KMS-11 (cell line): ENCODE measurements around the gene RUNX1.

ENCODE experiments used
- H2AFZ ChIP-seq: fragments of 200-600 bp; sonication (generic); 2 replicates; pipeline ENCODE4 v1.6.1; 2016; ENCODE audit warnings: antibody characterized with exemption, mixed run types, low read depth
- H3K27ac ChIP-seq: fragments of 200-600 bp; sonication (generic); 2 replicates; pipeline ENCODE4 v1.6.1; 2016; ENCODE audit warnings: mild to moderate bottlenecking, mixed run types
- H3K27me3 ChIP-seq: fragments of 200-600 bp; sonication (generic); 2 replicates; pipeline ENCODE4 v1.6.1; 2017; ENCODE audit warnings: mild to moderate bottlenecking, low read depth, mixed run types, moderate library complexity; ENCODE audit not compliant: insufficient read depth
- H3K36me3 ChIP-seq: fragments of 200-600 bp; sonication (generic); 2 replicates; pipeline ENCODE4 v1.6.1; 2017; ENCODE audit warnings: mild to moderate bottlenecking, mixed run types; ENCODE audit not compliant: insufficient read depth
- H3K4me1 ChIP-seq: fragments of 200-600 bp; sonication (generic); 2 replicates; pipeline ENCODE4 v1.6.1; 2016; ENCODE audit warnings: mild to moderate bottlenecking, low read depth, mixed run types; ENCODE audit not compliant: poor library complexity, severe bottlenecking
- H3K4me2 ChIP-seq: fragments of 200-600 bp; sonication (generic); 2 replicates; pipeline ENCODE4 v1.7.0; 2016; ENCODE audit warnings: mild to moderate bottlenecking, mixed run types
- H3K4me3 ChIP-seq: fragments of 200-600 bp; sonication (generic); IDR thresholded peaks from 2 replicates; pipeline ENCODE4 v1.6.1; 2017; ENCODE audit warnings: low read depth, low read length, mixed read lengths; ENCODE audit not compliant: insufficient read depth
- H3K79me2 ChIP-seq: fragments of 200-600 bp; sonication (generic); 2 replicates; pipeline ENCODE4 v1.6.1; 2016; ENCODE audit warnings: low read depth, mixed run types; ENCODE audit not compliant: insufficient read depth
- H3K9ac ChIP-seq: fragments of 200-600 bp; sonication (generic); 2 replicates; pipeline ENCODE4 v1.6.1; 2016; ENCODE audit warnings: mild to moderate bottlenecking, mixed run types
- H4K20me1 ChIP-seq: fragments of 200-600 bp; sonication (generic); 2 replicates; pipeline ENCODE4 v1.6.1; 2016; ENCODE audit warnings: mild to moderate bottlenecking, mixed run types; ENCODE audit not compliant: insufficient read depth
- CTCF ChIP-seq: fragments of 200-600 bp; sonication (generic); conservative IDR thresholded peaks from 2 replicates; pipeline ENCODE4 v1.6.1; 2017; ENCODE audit warnings: low read depth, mild to moderate bottlenecking, antibody characterized with exemption, low read length, moderate library complexity, mixed read lengths

RUNX1 gene

GRCh38 chr21:35093514-35093913 lies 44.4 kb upstream of the RUNX1 start:
- no peaks in the 10 kb centered on the region for H3K27me3 ChIP-seq
- H2AFZ ChIP-seq = no peak overlapping the region
- no peaks in the 10 kb centered on the region for H3K4me1 ChIP-seq
- no peaks in the 10 kb centered on the region for H3K79me2 ChIP-seq
- no peak for TF ChIP-seq CTCF
- no peaks in the 10 kb centered on the region for H4K20me1 ChIP-seq
- H3K4me2 ChIP-seq = no peak overlapping the region
- no peak overlapping the region for H3K9ac ChIP-seq
- H3K36me3 ChIP-seq = no peaks in the 10 kb centered on the region
- no peak overlapping the region for H3K27ac ChIP-seq
- H3K4me3 ChIP-seq = no peak overlapping the region

GRCh38 chr21:35091496-35091895 lies 42.4 kb upstream of the RUNX1 start:
- no peak for TF ChIP-seq CTCF
- Histone ChIP-seq H3K4me1 (no peaks in the 10 kb centered on the region), H3K9ac (no peak overlapping the region), H2AFZ (no peak overlapping the region), H3K4me2 (no peak overlapping the region), H3K79me2 (no peaks in the 10 kb centered on the region), H3K27ac (no peak overlapping the region), H3K36me3 (no peaks in the 10 kb centered on the region), H4K20me1 (no peaks in the 10 kb centered on the region), H3K27me3 (no peaks in the 10 kb centered on the region), H3K4me3 (no peak overlapping the region)

- H3K27me3 ChIP-seq = no peaks in the 10 kb centered on the region
- H4K20me1 ChIP-seq = no peaks in the 10 kb centered on the region
- H2AFZ ChIP-seq = no peak overlapping the region
- H3K4me2 ChIP-seq = no peak overlapping the region
- no peak for TF ChIP-seq CTCF
- no peaks in the 10 kb centered on the region for H3K36me3 ChIP-seq
- no peak overlapping the region for H3K9ac ChIP-seq
- no peak overlapping the region for H3K27ac ChIP-seq
- H3K4me1 ChIP-seq = no peaks in the 10 kb centered on the region
- no peaks in the 10 kb centered on the region for H3K79me2 ChIP-seq
- no peak overlapping the region for H3K4me3 ChIP-seq
Observed at GRCh38 chr21:35090403-35090802, 41.3 kb upstream of the RUNX1 start.

- Histone ChIP-seq H3K27me3 (no peaks in the 10 kb centered on the region), H3K4me3 (no peak overlapping the region), H3K4me2 (no peak overlapping the region), H4K20me1 (no peaks in the 10 kb centered on the region), H3K9ac (no peak overlapping the region), H3K79me2 (no peaks in the 10 kb centered on the region), H2AFZ (no peak overlapping the region), H3K27ac (no peak overlapping the region), H3K36me3 (no peaks in the 10 kb centered on the region), H3K4me1 (no peaks in the 10 kb centered on the region)
- TF ChIP-seq CTCF = no peak
Observed at GRCh38 chr21:35088319-35088771, 39.2 kb upstream of the RUNX1 start.
